ENCODE measurements around the gene ROBO4.

Gene ROBO4

DNA sequence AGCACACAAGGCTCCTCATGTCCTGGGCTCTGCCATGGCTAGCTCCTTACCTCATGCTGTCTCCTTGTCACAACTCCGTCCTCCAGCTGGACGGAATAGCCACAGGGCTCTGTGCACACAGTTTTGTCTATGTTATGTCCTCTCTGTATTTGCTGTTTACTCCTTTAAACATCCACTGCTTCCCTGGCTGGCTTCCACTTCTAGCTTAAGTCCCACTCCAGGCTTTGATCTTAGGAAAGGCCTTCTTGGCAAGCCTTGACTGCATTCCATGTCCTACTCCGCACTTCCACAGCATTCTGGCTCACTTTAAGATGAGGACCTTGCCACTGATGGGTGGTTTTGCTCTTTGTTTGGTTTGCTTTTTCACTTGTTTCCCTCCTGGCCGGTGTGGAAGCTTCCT lies 55.4 kb downstream of the ROBO4 start:
- CTCF ChIA-PET, result interaction anchor here (1.1 kb wide), 1 partner anchor 24 kb away, joined by 3 read pairs; no protein-coding TSS in a partner anchor
- DNase-seq (ENCODE audit: low spot score), result no peak
- no peak overlapping the region for H3K27ac ChIP-seq
- POLR2A ChIA-PET (ENCODE audit: low non-redundant PET), result no interaction called here
- TF ChIP-seq, protein P1, sequence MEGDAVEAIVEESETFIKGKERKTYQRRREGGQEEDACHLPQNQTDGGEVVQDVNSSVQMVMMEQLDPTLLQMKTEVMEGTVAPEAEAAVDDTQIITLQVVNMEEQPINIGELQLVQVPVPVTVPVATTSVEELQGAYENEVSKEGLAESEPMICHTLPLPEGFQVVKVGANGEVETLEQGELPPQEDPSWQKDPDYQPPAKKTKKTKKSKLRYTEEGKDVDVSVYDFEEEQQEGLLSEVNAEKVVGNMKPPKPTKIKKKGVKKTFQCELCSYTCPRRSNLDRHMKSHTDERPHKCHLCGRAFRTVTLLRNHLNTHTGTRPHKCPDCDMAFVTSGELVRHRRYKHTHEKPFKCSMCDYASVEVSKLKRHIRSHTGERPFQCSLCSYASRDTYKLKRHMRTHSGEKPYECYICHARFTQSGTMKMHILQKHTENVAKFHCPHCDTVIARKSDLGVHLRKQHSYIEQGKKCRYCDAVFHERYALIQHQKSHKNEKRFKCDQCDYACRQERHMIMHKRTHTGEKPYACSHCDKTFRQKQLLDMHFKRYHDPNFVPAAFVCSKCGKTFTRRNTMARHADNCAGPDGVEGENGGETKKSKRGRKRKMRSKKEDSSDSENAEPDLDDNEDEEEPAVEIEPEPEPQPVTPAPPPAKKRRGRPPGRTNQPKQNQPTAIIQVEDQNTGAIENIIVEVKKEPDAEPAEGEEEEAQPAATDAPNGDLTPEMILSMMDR (conservative IDR thresholded peaks at IDR 0.05; ENCODE audit: low read depth), result no peak

DNA sequence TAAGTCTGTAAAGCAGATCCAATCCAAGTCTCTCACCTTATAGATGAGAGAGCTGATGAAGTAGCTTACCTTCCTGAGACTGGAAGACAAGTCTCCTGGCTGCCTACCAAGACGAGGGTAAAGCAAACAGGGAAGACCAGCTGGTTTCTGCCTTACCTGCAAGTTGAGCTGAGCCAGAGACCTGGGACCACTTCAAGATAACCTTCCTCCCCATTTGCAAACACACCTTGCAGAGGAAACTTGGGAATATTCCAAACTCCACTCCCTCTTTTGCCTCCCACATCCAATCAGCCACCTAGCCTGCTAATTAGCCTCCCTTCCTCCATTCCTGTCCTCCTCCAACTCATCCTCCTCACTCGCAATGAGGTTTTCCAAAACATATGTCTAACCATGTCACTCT lies 55.8 kb downstream of the ROBO4 start:
- POLR2A ChIA-PET (ENCODE audit: low non-redundant PET), result no interaction called here

DNA sequence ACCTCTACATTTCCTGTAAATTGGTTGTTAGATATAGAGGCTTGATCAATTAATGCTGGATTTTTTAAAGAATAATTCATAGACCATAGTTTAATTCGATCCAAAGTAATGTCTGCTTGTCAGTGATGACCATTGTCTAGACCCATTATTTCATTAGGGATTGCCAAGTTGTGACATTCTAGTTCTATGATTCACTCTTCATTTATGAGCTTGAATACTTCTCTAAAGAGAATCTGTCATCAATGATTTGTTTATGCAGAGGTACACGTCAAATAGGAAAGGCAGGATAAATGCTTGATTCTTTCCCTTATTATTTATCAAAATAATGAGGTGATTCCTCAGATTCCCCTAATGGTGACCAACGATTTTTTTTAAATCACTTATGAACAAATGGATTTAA lies 56.5 kb downstream of the ROBO4 start:
- CTCF ChIA-PET, result interaction anchor here (1.1 kb wide), 1 partner anchor 25 kb away, joined by 3 read pairs; no protein-coding TSS in a partner anchor
- DNase-seq (ENCODE audit: low spot score), result peak; percentile 42
- H3K27ac ChIP-seq, result no peak overlapping the region
- POLR2A ChIA-PET (ENCODE audit: low non-redundant PET), result no interaction called here
- TF ChIP-seq, protein P1 (conservative IDR thresholded peaks at IDR 0.05; ENCODE audit: low read depth), result no peak

More for the DNA sequence above, 55.8 kb downstream of the ROBO4 start:
- CTCF ChIA-PET, result interaction anchor here (1.1 kb wide), 1 partner anchor 24 kb away, joined by 3 read pairs; no protein-coding TSS in a partner anchor
- TF ChIP-seq, protein P1 (conservative IDR thresholded peaks at IDR 0.05; ENCODE audit: low read depth), result no peak
- no peak for DNase-seq (ENCODE audit: low spot score)
- no peak overlapping the region for H3K27ac ChIP-seq

DNA sequence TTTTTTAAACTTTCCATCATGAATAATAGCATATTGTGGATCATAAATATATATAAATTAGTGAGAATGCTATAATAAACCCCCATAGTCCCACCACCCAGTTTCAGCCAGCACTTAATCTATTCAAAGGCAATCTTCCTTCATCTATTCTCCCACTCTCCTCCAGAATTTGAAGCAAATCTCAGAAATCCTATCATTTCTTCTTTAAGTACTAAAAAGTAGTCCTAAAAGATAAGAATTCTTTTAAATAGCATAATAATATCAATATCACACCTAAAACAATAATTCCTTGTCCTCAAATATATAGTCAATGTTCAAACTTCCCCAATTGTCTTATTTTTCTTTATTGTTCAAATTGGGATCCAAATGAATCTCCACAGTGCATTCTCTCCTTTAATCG lies 57.0 kb downstream of the ROBO4 start:
- ChIA-PET CTCF (no interaction called here), POLR2A (ENCODE audit: low non-redundant PET) (no interaction called here)
- no peak for DNase-seq (ENCODE audit: low spot score)
- H3K27ac ChIP-seq, result no peak overlapping the region
- TF ChIP-seq, protein P1 (conservative IDR thresholded peaks at IDR 0.05; ENCODE audit: low read depth), result no peak

DNA sequence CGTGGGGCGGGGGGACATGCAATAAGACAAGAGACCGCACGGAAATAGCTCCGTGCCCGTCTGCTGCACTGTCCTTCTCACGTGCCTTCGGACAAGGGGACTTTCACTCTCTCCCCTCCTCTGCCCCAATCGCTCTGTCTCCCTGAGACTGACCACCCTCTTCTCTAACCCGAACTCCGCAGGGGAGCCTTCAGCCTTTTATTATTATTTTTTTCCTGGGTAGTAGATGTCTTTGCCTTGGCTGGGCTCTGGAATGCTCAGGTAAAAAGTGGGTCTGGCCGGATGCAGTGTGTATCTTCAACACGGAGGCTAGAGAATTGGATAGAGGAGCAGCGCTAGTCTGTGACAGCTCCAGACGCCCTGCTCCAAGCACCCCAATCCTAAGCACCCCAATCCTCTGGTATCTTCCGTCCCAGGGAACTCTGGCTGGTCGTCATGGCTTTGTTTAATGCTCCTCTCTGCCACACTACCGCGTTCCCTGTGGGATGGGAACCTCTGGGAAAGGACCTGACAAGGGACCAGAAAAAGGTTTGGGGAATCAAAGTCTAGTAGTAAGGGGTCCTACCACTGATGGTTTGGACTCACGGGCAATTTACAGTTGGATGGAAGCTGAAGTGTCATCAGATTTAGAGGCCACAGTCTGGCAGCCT lies 57.6 kb downstream of the ROBO4 start:
- no peak overlapping the region for H3K27ac ChIP-seq
- TF ChIP-seq, protein P1 (conservative IDR thresholded peaks at IDR 0.05; ENCODE audit: low read depth), result no peak
- CTCF ChIA-PET, result interaction anchor here (0.9 to 1.3 kb wide), 2 partner anchors 25 to 41 kb away, joined by 3 to 4 read pairs; partner anchors contain the start of genes MSANTD2 and ROBO3
- DNase-seq (ENCODE audit: low spot score), result no peak
- POLR2A ChIA-PET (ENCODE audit: low non-redundant PET), result no interaction called here

DNA sequence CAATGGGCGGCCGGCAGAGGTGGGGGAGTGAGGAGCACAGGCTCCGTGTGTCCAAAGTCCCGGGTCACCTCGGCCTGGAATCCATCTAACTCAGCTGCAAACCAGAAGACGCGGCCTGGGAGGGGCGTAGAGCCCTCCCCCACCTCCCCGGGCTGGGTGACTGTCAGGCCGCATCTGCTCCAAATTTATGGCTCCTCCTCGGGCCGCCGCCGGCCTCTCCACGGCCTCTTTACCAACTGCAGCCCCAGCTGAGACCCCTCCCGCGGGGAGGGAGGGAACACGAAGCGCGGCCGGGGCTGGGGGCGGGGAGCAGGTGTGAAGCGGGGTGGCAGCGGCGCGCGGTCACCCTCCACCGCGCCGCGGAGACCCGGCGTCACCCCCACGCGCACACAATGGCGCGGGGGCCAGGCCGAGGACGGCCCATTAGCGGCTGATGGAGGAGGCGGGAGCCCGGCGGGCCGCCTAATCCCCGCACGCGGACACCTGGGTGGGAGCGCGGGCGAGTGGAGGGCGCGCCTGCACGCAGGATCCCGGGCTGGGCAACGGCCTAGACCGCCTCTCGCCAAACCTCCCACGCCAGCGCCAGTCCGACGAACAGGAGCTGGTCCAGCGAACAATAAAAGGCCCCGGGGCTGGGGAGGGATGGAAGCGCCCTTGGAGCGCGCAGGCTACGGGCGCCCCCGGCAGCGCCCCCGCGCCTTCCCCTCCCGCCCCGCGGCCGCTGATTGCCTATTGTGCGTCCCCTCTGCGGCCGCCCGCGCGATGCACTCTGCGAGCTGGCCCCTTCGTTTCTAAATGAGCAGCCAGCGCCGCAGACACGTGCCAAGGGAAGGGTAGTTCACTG lies 58.3 kb downstream of the ROBO4 start:
- DNase-seq (ENCODE audit: low spot score), result no peak
- POLR2A ChIA-PET (ENCODE audit: low non-redundant PET), result no interaction called here
- no peak overlapping the region for H3K27ac ChIP-seq
- TF ChIP-seq, protein P1 (conservative IDR thresholded peaks at IDR 0.05; ENCODE audit: low read depth), result no peak
- CTCF ChIA-PET, result interaction anchor here (0.7 to 1.3 kb wide), 4 partner anchors 26 to 1874 kb away, joined by 3 to 4 read pairs (median 3); partner anchors contain the start of genes MSANTD2 and ROBO3
